Activated CD4-positive, alpha-beta T cell treated with anti-CD3 and anti-CD28 coated beads, Interleukin-2, Interleukin-6, amounts not matched to agents 100 ng/mL and 50 ng/mL, durations not matched to agents 16 hours and 8 hours (primary cell): ENCODE results near the gene MAPK8IP1.

ENCODE experiments used
- DNase-seq: peaks from one replicate; pipeline ENCODE4 v3.0.0-alpha.2; 2020

Gene MAPK8IP1

GRCh38 chr11:45928535-45929215 lies 43.2 kb downstream of the MAPK8IP1 start:
- no peak for DNase-seq

GRCh38 chr11:45929486-45930030 lies 44.1 kb downstream of the MAPK8IP1 start:
- no peak for DNase-seq

- peak; percentile 26 for DNase-seq
Observed at GRCh38 chr11:45930031-45930794, 44.8 kb downstream of the MAPK8IP1 start.

GRCh38 chr11:45930951-45931570 lies 45.6 kb downstream of the MAPK8IP1 start:
- DNase-seq = no peak

GRCh38 chr11:45931739-45932138 lies 46.3 kb downstream of the MAPK8IP1 start:
- no peak for DNase-seq

GRCh38 chr11:45932217-45932616 lies 46.8 kb downstream of the MAPK8IP1 start:
- no peak for DNase-seq

- DNase-seq = no peak
Observed at GRCh38 chr11:45933131-45933831, 47.8 kb downstream of the MAPK8IP1 start.

DNA sequence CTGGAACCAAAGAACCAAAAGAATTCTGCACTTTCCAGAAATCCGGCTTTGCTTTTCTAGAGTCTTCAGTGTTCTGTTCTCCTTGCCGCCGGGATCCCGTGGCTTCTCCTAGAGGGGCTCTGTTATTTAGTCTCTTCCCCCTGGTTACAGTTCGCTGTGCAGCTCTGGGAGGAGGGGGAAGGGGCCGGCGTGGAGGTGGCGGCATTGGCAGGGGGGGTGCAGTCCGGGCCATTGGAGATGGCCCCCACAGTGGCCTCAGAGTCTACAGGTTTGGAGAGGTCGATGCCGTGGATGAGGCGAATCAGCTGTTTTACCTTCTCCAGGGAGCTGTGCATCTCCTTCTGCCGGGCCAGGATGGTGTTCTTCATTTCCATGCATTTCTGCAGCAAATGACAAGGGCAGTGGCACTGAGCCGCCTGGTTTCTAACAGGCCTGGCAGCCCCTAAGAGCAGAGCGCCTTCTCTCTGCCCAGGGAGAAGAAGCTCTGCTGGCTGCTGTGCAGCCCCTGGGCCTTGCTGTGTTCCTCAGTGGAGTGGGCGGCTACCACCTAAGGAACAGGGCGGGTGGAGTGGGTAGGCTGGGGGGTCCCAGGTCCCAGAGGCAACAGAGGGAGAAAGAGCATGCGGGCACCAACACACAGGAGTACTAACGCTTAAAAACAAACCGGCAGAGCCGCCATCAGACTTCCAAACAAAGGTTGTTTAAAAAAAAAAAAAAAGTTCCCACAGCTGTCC lies 48.6 kb downstream of the MAPK8IP1 start:
- DNase-seq = no peak

- DNase-seq = no peak
Observed at GRCh38 chr11:45934580-45935318, 49.3 kb downstream of the MAPK8IP1 start.

DNA sequence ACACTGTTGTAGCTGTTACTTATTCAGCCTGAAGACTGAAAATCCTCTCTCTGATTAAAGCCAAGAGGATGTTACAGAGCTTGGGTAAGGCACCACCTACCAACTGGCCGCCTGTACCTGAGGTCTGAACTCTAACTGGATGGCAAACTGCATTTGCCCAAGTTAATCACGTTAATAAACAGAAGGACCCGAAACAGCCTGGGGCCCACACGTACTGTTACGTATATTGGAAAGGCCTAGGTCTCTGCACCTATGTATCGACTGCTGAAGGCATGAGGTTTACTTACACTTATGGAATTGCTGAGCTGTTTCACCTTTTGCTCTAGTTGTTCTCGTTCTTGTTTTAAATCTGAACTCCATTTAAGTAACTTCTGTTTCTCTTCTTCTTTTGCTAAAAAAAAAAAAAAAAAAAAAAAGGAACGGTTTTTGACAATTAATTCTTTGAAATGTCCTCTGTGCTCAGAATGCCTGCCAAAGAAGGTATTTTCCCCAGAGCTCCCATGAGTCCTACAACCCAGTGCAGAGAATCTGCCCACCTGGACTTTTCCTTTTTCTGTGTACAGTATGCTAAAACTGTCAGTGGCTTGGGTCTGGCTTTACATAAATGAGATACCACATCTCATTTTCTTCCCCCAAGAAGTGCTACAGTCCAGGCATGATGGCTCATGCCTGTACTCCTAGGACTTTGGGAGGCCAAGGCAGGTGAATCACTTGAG lies 50.1 kb downstream of the MAPK8IP1 start:
- no peak for DNase-seq

- no peak for DNase-seq
Observed at GRCh38 chr11:45936511-45937054, 51.1 kb downstream of the MAPK8IP1 start.

GRCh38 chr11:45937916-45938315 lies 52.5 kb downstream of the MAPK8IP1 start:
- no peak for DNase-seq

DNA sequence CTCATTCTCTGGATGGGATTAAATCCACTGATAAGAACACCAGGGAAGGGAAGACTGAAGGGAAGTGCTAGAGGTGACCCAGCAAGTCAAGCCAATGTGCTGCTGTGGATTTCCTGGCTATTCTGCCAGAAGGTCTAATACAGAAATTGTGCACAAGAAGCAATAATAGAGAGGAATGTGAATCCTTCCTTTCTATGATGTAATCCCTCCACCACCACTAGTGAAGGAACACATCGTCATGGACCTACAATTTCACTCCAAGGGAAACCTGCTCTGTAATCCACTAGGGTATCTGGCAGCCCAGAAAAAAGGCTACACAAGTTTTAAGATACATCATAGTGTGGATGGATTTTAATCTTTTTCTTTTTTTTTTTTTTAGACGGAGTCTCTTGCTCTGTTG lies 54.4 kb downstream of the MAPK8IP1 start:
- no peak for DNase-seq

DNA sequence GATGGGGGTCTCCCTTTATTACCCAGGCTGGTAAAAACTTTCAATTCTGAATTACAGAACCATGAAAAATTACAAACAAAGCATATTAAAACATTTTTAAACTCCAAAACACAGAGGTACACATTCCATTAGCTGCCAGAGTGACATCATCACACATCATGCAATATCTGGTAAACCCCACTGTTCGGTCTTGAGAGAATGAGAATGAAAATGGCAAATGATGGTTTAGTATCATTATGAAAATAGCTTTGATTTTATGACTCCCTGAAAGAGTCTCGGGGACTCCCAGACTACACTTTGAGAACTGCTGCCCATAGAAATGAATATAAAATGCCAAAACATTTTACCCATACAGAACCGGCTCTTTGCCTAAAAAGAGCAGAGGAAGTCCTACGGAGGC lies 55.8 kb downstream of the MAPK8IP1 start:
- DNase-seq = no peak

DNA sequence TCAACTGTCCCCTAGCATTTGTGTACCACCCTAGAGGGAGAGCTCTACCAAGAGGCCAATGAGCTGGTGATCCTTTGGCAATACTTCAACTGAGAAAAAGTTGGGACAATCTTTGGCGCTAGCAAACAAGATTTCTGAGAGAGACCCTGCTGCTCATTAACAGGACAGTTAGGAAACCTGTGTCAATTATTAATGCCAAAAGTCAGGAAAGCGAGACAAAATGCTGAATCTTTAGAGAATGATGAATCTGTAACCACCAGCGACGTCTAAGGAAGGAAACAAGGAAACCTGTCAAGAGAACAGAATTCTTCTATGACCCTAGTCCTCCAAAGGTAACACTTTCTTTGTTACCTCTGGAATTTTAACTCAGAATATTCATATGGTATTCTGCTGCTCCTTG lies 56.9 kb downstream of the MAPK8IP1 start:
- no peak for DNase-seq

- DNase-seq = no peak
Observed at GRCh38 chr11:45945397-45945999, 60.0 kb downstream of the MAPK8IP1 start.

- no peak for DNase-seq
Observed at GRCh38 chr11:45947885-45948284, 62.4 kb downstream of the MAPK8IP1 start.

- no peak for DNase-seq
Observed at GRCh38 chr11:45948356-45948755, 62.9 kb downstream of the MAPK8IP1 start.

- no peak for DNase-seq
Observed at GRCh38 chr11:45949992-45950407, 64.5 kb downstream of the MAPK8IP1 start.
